Panc1 (cell line): ENCODE measurements around the gene KLHL35. TPM values are rescaled to one million over a fixed set of nuclear protein-coding genes. Genes with fewer than 3 reads are reported as not detected.

Experiments used
- ATAC-seq: fragments of 200-7000 bp; cut with Tn5 transposase; 2 replicates; pipeline ENCODE4 v1.9.1; 2020; ENCODE audit warnings: mild to moderate bottlenecking, moderate library complexity
- BruUV-seq: library from RNA; stranded (reverse); fragments of 400-500 nt; replicated peaks from 2 replicates; lab custom pipeline; 2021; lab: Mats Ljungman, UMichigan
- CTCF ChIA-PET: fragments of 300-600 bp; sonication (Branson Sonifier 250); formaldehyde crosslinking; loops from one replicate; lab custom pipeline; 2022; ENCODE audit warnings: antibody characterized with exemption; lab: Charles Lee
- POLR2A ChIA-PET: fragments of 300-600 bp; sonication (Branson Sonifier 250); formaldehyde crosslinking; loops from one replicate; lab custom pipeline; 2022; ENCODE audit warnings: antibody characterized with exemption; lab: Charles Lee
- DNase-seq: peaks from one replicate; pipeline ENCODE4 v3.0.0-alpha.2; 2010; ENCODE audit warnings: low read depth, low spot score
- H3K27ac ChIP-seq: 2 replicates; pipeline ENCODE4 v1.5.1; 2011; ENCODE audit warnings: mild to moderate bottlenecking, low read length, inconsistent platforms
- H3K27me3 ChIP-seq: fragments of 200-500 bp; sonication (Bioruptor generic); 2 replicates; pipeline ENCODE4 v1.6.0; 2014; ENCODE audit warnings: low read length, inconsistent platforms; ENCODE audit not compliant: control insufficient read depth, insufficient read depth
- H3K36me3 ChIP-seq: fragments of 200-500 bp; sonication (Bioruptor generic); 2 replicates; pipeline ENCODE4 v1.5.1; 2014; ENCODE audit warnings: inconsistent platforms, mild to moderate bottlenecking, low read length, moderate library complexity; ENCODE audit not compliant: control insufficient read depth, insufficient read depth
- H3K4me1 ChIP-seq: 2 replicates; pipeline ENCODE4 v1.5.1; 2011; ENCODE audit warnings: inconsistent platforms, mild to moderate bottlenecking, low read length, moderate library complexity; ENCODE audit not compliant: control insufficient read depth, insufficient read depth
- H3K4me3 ChIP-seq, 2 experiments: 2 replicates each; pipeline ENCODE4 v1.5.1; 2011 to 2012; ENCODE audit warnings: low read depth in 2 of 2, low read length in 2 of 2, mild to moderate bottlenecking in 2 of 2, inconsistent platforms in 1 of 2, moderate library complexity in 1 of 2
- H3K9me3 ChIP-seq: fragments of 200-500 bp; sonication (Bioruptor generic); 2 replicates; pipeline ENCODE4 v1.5.1; 2014; ENCODE audit warnings: low read depth, mild to moderate bottlenecking, inconsistent platforms, low read length, moderate library complexity; ENCODE audit not compliant: control insufficient read depth, insufficient read depth
- CTCF ChIP-seq: fragments of 450-650 bp; IDR thresholded peaks from 2 replicates; pipeline ENCODE4 v1.5.1; 2017; ENCODE audit warnings: mild to moderate bottlenecking
- POLR2AphosphoS5 ChIP-seq: IDR thresholded peaks from 2 replicates; pipeline ENCODE4 v1.6.1; 2012; ENCODE audit warnings: mild to moderate bottlenecking, low read depth, low read length, moderate library complexity
- REST ChIP-seq, 2 experiments: IDR thresholded peaks; 2 replicates each; pipeline ENCODE4 v1.6.1; 2011 to 2012; ENCODE audit warnings: low read depth in 2 of 2, control low read depth in 1 of 2, low read length in 1 of 2, mild to moderate bottlenecking in 1 of 2, moderate library complexity in 1 of 2; ENCODE audit not compliant: insufficient read depth in 1 of 2
- SIN3A ChIP-seq: IDR thresholded peaks from 2 replicates; pipeline ENCODE4 v1.6.1; 2012; ENCODE audit warnings: low read depth, mild to moderate bottlenecking, low read length, moderate library complexity, borderline replicate concordance; ENCODE audit not compliant: insufficient read depth
- TCF7L2 ChIP-seq: IDR thresholded peaks from 2 replicates; pipeline ENCODE4 v1.6.1; 2011; ENCODE audit warnings: mild to moderate bottlenecking, low read depth, low read length, inconsistent platforms
- in situ Hi-C: cut with HindIII; loops from 2 replicates; pipeline ENCODE4 v1.10.0; 2016; ENCODE audit warnings: low sequenced_read_pairs, low pct_unique_long_range_greater_than_20kb
- intact Hi-C: fragments of 100-400 bp; cut with micrococcal nuclease; formaldehyde crosslinking; loops from one replicate; pipeline ENCODE4 v1.10.0; 2022; ENCODE audit not compliant: unreplicated experiment
- total RNA-seq: library from RNA; stranded (reverse); gene quantifications from one replicate; pipeline ENCODE4 v1.2.1, GENCODE V29; 2021; ENCODE audit not compliant: unreplicated experiment

Gene KLHL35
- total RNA-seq, 1 experiment from 2014 or later = 10.9 TPM

GRCh38 chr11:75471176-75471973, 38.4 kb upstream of the KLHL35 start:
- Histone ChIP-seq H3K27me3 (no peaks in the 10 kb centered on the region), H3K27ac (no peak overlapping the region), H3K9me3 (no peaks in the 10 kb centered on the region), H3K4me1 (no peaks in the 10 kb centered on the region), H3K36me3 (no peaks in the 10 kb centered on the region), H3K4me3 (no peak overlapping the region)
- DNase-seq = no peak
- no TSS peak for BruUV-seq
- POLR2A ChIA-PET = no interaction called here
- CTCF ChIA-PET = interaction anchor here (1.2 kb wide), 1 partner anchor 331 kb away, joined by 14 read pairs; no protein-coding TSS in a partner anchor
- ATAC-seq = no peak
- intact Hi-C loops (no loop called here), in situ Hi-C loops (no loop called here)
- TF ChIP-seq POLR2AphosphoS5 (no peak), CTCF (no peak), SIN3A (no peak), REST (IDR thresholded peaks at IDR 0.05; ENCODE audit: insufficient read depth in 1 of 2, low read depth in 2 of 2, low read length in 1 of 2) (no peak)

GRCh38 chr11:75470476-75471080, 37.6 kb upstream of the KLHL35 start:
- ATAC-seq = no peak
- intact Hi-C loops = no loop called here
- ChIA-PET POLR2A (no interaction called here), CTCF (interaction anchor here (1.2 kb wide), 1 partner anchor 331 kb away, joined by 14 read pairs; no protein-coding TSS in a partner anchor)
- no peak for DNase-seq
- TF ChIP-seq SIN3A (no peak), REST (IDR thresholded peaks at IDR 0.05; ENCODE audit: insufficient read depth in 1 of 2, low read depth in 2 of 2, low read length in 1 of 2) (no peak), TCF7L2 (no peak), POLR2AphosphoS5 (no peak), CTCF (no peak)
- no TSS peak for BruUV-seq
- Histone ChIP-seq H3K4me1 (no peaks in the 10 kb centered on the region), H3K27ac (no peak overlapping the region), H3K9me3 (no peaks in the 10 kb centered on the region), H3K4me3 (no peak overlapping the region), H3K36me3 (no peaks in the 10 kb centered on the region), H3K27me3 (no peaks in the 10 kb centered on the region)
- in situ Hi-C loops = no loop called here
